Heart right ventricle (tissue), 16 donors: ENCODE measurements around the gene NGEF. TPM values are rescaled to one million over a fixed set of nuclear protein-coding genes. Genes with fewer than 3 reads are reported as not detected.
A peak's percentile ranks its signal among the peaks of the same experiment; 100 is the strongest.

Source experiments
- ATAC-seq, 8 donors: fragments of 200-7000 bp; cut with Tn5 transposase; one replicate each; pipeline ENCODE4 v1.9.1; 2020; ENCODE audit warnings: mild to moderate bottlenecking in 8 of 8, moderate library complexity in 8 of 8, moderate number of reproducible peaks in 1 of 8
- DNase-seq, 2 donors: peaks; one replicate each; pipeline ENCODE4 v3.0.0-alpha.2; 2020
- H3K27ac ChIP-seq, 10 donors: fragments of 200-600 bp; sonication (generic) in 2 of 10; one replicate each; pipeline versions ENCODE4 v1.5.0 to v1.8.0; 2020 to 2022; ENCODE audit warnings: mild to moderate bottlenecking in 3 of 10
- H3K27me3 ChIP-seq, 7 donors: fragments of 200-600 bp; one replicate each; pipeline ENCODE4 v1.8.0; 2021 to 2022; ENCODE audit warnings: mild to moderate bottlenecking in 2 of 7
- H3K36me3 ChIP-seq, 9 donors: fragments of 200-600 bp; sonication (generic) in 1 of 9; one replicate each; pipeline versions ENCODE4 v1.5.0 to v1.8.0; 2020 to 2022; ENCODE audit warnings: mild to moderate bottlenecking in 2 of 9
- H3K4me1 ChIP-seq, 9 donors: fragments of 200-600 bp; sonication (generic) in 1 of 9; one replicate each; pipeline versions ENCODE4 v1.5.0 to v1.8.0; 2020 to 2022; ENCODE audit warnings: mild to moderate bottlenecking in 4 of 9
- H3K4me3 ChIP-seq, 10 donors: fragments of 200-600 bp; sonication (generic) in 2 of 10; one replicate each; pipeline versions ENCODE4 v1.5.0 to v1.8.0; 2020 to 2022; ENCODE audit warnings: mild to moderate bottlenecking in 7 of 10, moderate library complexity in 2 of 10
- H3K9me3 ChIP-seq, 11 donors: fragments of 200-600 bp in 10 of 11; sonication (generic) in 2 of 11; one replicate each; pipeline versions ENCODE4 v1.5.0 to v1.8.0; 2013 to 2022; ENCODE audit warnings: mild to moderate bottlenecking in 2 of 11, control low read depth in 1 of 11, moderate library complexity in 1 of 11
- CTCF ChIP-seq, 9 donors: fragments of 200-600 bp; sonication (generic) in 2 of 9; IDR thresholded peaks; one replicate each; pipeline versions ENCODE4 v1.5.0 to v1.8.0; 2021 to 2022; ENCODE audit warnings: antibody characterized with exemption in 9 of 9, mild to moderate bottlenecking in 5 of 9, moderate library complexity in 1 of 9
- WGBS, 2 donors: extraction: QIAGEN DNeasy Blood & Tissue Kit; methylation state at CpG; one replicate each; pipeline ENCODE4 v1.1.7; 2013; ENCODE audit warnings: inconsistent platforms in 1 of 2; 5-methylcytosine and 5-hydroxymethylcytosine counted together
- intact Hi-C, 10 donors: fragments of 100-400 bp; cut with DNase I; formaldehyde crosslinking; loops; one replicate each; pipeline versions ENCODE4 v1.11.1 to v1.14.2; 2022
- polyA plus RNA-seq, 2 donors: library from polyadenylated mRNA; stranded (reverse); fragments of 200-250 nt; gene quantifications; one replicate each; pipeline ENCODE4 v1.2.3, GENCODE V29; 2013
- total RNA-seq, 10 donors: library from RNA; stranded (reverse); fragmentation: NEBNext Ultra II Directional in 3 of 10; extraction: Animal tissue kit (Norgen Biotek cat#: 25700) in 3 of 10; gene quantifications; one replicate each; pipeline versions ENCODE4 v1.2.1 to v1.2.4, GENCODE V29; 2021 to 2023
- donor health status: Arrhythmogenic right ventricular cardiomyopathy.
- donor health status: ischemic (EF 13 %, LVEDD 7.1; RV severe dilation, severe dysfunction).
- donor health status: healthy with polysubstance abuse.
- donor health status: DM: no; HTN: yes; CAD: no.
- donor health status: DM: no; HTN: no; CAD: no.
- donor health status: ischemic (EF 25% LVEDD 6.9; RV normal size, moderate dysfunction).
- donor health status: ischemic (EF 25% LVEDD 5.7; RV mildly dilated, moderate dysfunction).
- donor health status: healthy.
- donor health status: DM: yes; HTN: yes; CAD: no.
- donor health status: Ischemic cardiomyopathy.
- donor health status: ischemic (EF 35%, LVEDD 5.7; RV mildly dilated, moderate dysfunction).
- donor health status: nonischemic (EF 11% LVEDD 7.7; RV severe dilation, severe dysfunction).
- donor health status: DM: yes; HTN: yes; CAD: no.
- donor health status: PGD.
- donor health status: ischemic (EF 29% LVEDD 5.4; RV normal size, mild dysfunction).
- donor health status: nonischemic (EF 23%, LVEDD 6.1; RV moderate dilation, normal function).

Gene NGEF
- total and polyA plus RNA-seq, 12 donors, result 0.27 to 0.75 (median 0.54) TPM; not detected in 3

DNA sequence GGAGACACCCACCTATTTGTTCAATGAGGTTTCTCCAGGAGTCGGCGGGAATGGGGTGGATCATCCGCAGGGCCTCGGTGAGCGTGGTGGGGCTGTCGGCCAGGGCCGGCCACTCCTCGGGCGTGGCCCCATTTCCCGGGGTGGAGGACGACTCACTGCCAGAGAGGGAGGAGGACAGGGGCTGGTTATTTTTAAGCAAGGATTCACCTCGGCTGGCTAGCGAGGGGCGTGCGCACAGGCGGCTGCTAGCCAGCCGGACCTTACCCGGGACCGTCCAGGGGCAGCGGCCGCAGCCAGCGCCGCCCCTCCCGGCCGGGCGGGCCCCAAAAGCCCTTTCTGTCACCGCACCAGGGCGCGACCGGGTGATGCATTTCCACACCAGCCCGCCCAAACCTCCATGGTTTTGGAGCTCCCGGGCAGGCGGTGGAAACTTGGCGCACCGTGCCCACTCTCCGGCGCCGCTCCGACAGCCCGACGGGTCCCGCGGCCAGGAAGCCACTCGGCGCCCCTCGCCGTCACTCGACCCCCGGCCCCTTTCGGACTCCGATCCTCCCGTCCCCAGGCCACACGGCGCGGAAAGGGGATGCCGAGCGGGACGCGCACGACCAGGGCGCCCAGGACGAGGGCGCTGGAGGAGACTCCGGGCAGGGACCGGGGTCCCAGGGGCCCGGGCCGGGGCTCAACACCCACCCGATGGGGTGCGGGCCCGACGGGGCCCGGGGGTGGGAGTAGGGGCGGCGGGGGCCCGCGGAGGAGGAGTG lies 85.8 kb downstream of the NGEF start:
- H3K4me3 ChIP-seq, result peak overlapping the region in 9 of 10 donors; percentile 13 to 40 (median 24)
- H3K4me1 ChIP-seq, result peaks cover 0 to 23% (median 14%) of the 10 kb centered on the region in 9 donors
- H3K27me3 ChIP-seq, result peaks cover 23 to 87% (median 76%) of the 10 kb centered on the region in 7 donors
- H3K9me3 ChIP-seq, result peaks cover 0 to 6% (median 0%) of the 10 kb centered on the region in 11 donors
- DNase-seq (no peak), ATAC-seq (peak in 2 of 8 donors; percentile 11 to 40)
- WGBS, 2 donors, result 1 to 2% methylated on average over 74 to 76 of the region's 76 CpGs
- no peak for TF ChIP-seq CTCF (IDR thresholded peaks at IDR 0.05)
- H3K36me3 ChIP-seq, result no peaks in the 10 kb centered on the region
- no peak overlapping the region for H3K27ac ChIP-seq
- intact Hi-C loops, result no loop called here

DNA sequence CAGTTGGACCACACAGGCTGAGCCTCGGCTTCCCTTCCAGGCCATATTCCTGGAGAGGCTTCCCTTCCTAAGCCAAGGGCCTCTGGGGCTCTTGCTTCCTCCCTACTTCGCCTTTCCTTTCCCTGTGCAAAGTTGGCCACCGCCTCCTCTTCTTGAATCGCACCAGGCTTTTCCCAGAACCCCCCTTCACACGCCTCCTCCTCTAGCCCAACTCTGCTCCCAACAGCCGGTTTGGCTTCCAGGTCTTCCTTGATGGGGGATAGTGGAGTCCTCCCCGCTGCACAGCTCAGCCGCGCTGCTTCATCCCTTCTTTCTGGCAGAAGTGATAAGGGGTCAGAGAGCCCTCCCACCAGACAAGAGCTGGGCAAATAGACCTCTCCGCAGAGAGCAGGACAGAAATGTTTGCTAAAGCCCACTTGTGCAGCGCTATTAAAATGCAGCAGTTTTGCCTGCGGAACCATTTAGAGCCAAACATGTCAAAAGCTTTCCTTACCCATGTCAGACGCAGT lies 86.6 kb downstream of the NGEF start:
- H3K27me3 ChIP-seq, result peaks cover 23 to 83% (median 74%) of the 10 kb centered on the region in 7 donors
- 7 to 8% methylated on average over 13 of the region's 13 CpGs for WGBS, 2 donors
- peak overlapping the region in 2 of 10 donors; percentile 14 to 39 for H3K4me3 ChIP-seq
- ATAC-seq, result no peak
- H3K27ac ChIP-seq, result no peak overlapping the region
- no peak for DNase-seq
- peaks cover 0 to 23% (median 14%) of the 10 kb centered on the region in 9 donors for H3K4me1 ChIP-seq
- H3K36me3 ChIP-seq, result no peaks in the 10 kb centered on the region
- no peak for TF ChIP-seq CTCF (IDR thresholded peaks at IDR 0.05)
- H3K9me3 ChIP-seq, result peaks cover 0 to 6% (median 0%) of the 10 kb centered on the region in 11 donors
- intact Hi-C loops, result no loop called here

DNA sequence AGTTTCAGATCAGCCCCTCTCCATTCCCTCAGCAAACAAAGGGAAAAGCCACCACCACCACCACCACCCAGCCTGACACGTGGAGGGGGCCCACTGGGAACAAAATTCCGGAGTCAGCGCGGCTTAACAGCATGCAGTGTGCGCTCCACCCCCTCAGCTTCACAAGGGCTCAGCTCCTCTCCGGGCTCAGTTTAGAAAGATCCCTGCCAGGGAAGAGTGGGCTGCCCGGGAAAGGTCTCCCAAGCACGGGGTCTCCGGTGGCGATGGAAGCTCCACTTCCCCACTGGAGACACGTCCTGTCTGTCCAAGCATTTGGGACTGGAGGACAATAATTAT lies 87.3 kb downstream of the NGEF start:
- no peak for DNase-seq
- H3K9me3 ChIP-seq, result peaks cover 0 to 6% (median 0%) of the 10 kb centered on the region in 11 donors
- no peak for ATAC-seq
- WGBS, 2 donors, result 27 to 30% methylated on average over 11 of the region's 11 CpGs
- TF ChIP-seq CTCF (IDR thresholded peaks at IDR 0.05), result no peak
- no peaks in the 10 kb centered on the region for H3K36me3 ChIP-seq
- H3K4me1 ChIP-seq, result peaks cover 0 to 23% (median 14%) of the 10 kb centered on the region in 9 donors
- no peak overlapping the region for H3K4me3 ChIP-seq
- no peak overlapping the region for H3K27ac ChIP-seq
- H3K27me3 ChIP-seq, result peaks cover 23 to 85% (median 75%) of the 10 kb centered on the region in 7 donors
- intact Hi-C loops, result no loop called here

- ATAC-seq, result no peak
- intact Hi-C loops, result no loop called here
- Histone ChIP-seq H3K4me3 (no peak overlapping the region), H3K9me3 (peaks cover 0 to 6% (median 0%) of the 10 kb centered on the region in 11 donors), H3K4me1 (peaks cover 0 to 23% (median 14%) of the 10 kb centered on the region in 9 donors), H3K27ac (no peak overlapping the region), H3K36me3 (no peaks in the 10 kb centered on the region), H3K27me3 (peaks cover 23 to 85% (median 75%) of the 10 kb centered on the region in 7 donors)
- no peak for TF ChIP-seq CTCF (IDR thresholded peaks at IDR 0.05)
- DNase-seq, result no peak
- WGBS, 2 donors, result 15 to 22% methylated on average over 11 of the region's 11 CpGs
Measured at GRCh38 chr2:232925153-232925820, 87.8 kb downstream of the NGEF start.
